Activated CD4-positive, alpha-beta memory T cell treated with anti-CD3 and anti-CD28 coated beads, Interleukin-2, amount 10 ng/mL, durations not matched to agents 7 days and 5 days (primary cell): ENCODE results near the gene NPIPB2. TPM values are rescaled to one million over a fixed set of nuclear protein-coding genes. Genes with fewer than 3 reads are reported as not detected.
A peak's percentile ranks its signal among the peaks of the same experiment; 100 is the strongest.
"Not testable (repeated sequence)": the region's sequence is repeated elsewhere in the genome, so short reads cannot be mapped to it uniquely, and the experiment has no call there.

Source experiments
- CTCF ChIA-PET: fragments of 350-600 bp; sonication (Branson Sonifier 250); formaldehyde crosslinking; loops from one replicate; lab custom pipeline; 2021; ENCODE audit warnings: antibody characterized with exemption, inconsistent platforms; lab: Charles Lee
- POLR2A ChIA-PET: fragments of 350-600 bp; sonication (Branson Sonifier 250); formaldehyde crosslinking; loops from one replicate; lab custom pipeline; 2021; ENCODE audit warnings: antibody characterized with exemption; lab: Charles Lee
- DNase-seq: peaks from one replicate; pipeline ENCODE4 v3.0.0-alpha.2; 2020
- H3K27ac Mint-ChIP-seq: one replicate; pipeline ENCODE4 v1.8.0; 2021; ENCODE audit warnings: mild to moderate bottlenecking, mixed read lengths
- H3K27me3 Mint-ChIP-seq: one replicate; pipeline ENCODE4 v1.8.0; 2021; ENCODE audit warnings: mixed read lengths
- H3K36me3 Mint-ChIP-seq: one replicate; pipeline ENCODE4 v1.8.0; 2021; ENCODE audit warnings: low read depth, mixed read lengths
- H3K4me1 Mint-ChIP-seq: one replicate; pipeline ENCODE4 v1.8.0; 2021; ENCODE audit warnings: mixed read lengths
- H3K4me3 Mint-ChIP-seq: one replicate; pipeline ENCODE4 v1.8.0; 2021; ENCODE audit warnings: mild to moderate bottlenecking, mixed read lengths
- H3K9me3 Mint-ChIP-seq: one replicate; pipeline ENCODE4 v1.8.0; 2021; ENCODE audit warnings: mixed read lengths
- total RNA-seq, 2 experiments: library from RNA; stranded (reverse); gene quantifications; one replicate each; pipeline ENCODE4 v1.2.3, GENCODE V29; 2021

NPIPB2 gene
- total RNA-seq, 2 experiments from 2014 or later, result 5.5 to 8.1 TPM

DNA sequence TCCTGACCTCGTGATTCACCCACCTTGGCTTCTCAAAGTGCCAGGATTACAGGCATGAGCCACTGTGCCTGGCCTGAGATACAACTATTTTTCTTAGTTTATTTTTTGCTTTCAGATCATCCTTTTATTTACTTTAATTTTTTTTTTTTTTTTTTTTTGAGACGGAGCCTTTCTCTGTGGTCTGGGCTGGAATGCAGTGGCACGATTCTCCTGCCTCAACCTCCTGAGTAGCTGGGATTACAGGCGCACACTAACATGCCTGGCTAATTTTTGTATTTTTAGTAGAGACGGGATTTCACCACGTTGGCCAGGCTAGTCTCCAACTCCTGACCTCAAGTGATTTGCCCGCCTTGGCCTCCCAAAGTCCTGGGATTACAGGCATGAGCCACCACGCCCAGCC is 11.7 kb upstream of the NPIPB2 start:
- H3K27me3 Mint-ChIP-seq, DNase-seq, H3K9me3 Mint-ChIP-seq, POLR2A ChIA-PET, H3K27ac Mint-ChIP-seq, H3K4me3 Mint-ChIP-seq, H3K36me3 Mint-ChIP-seq, H3K4me1 Mint-ChIP-seq, CTCF ChIA-PET: not testable (repeated sequence)

DNA sequence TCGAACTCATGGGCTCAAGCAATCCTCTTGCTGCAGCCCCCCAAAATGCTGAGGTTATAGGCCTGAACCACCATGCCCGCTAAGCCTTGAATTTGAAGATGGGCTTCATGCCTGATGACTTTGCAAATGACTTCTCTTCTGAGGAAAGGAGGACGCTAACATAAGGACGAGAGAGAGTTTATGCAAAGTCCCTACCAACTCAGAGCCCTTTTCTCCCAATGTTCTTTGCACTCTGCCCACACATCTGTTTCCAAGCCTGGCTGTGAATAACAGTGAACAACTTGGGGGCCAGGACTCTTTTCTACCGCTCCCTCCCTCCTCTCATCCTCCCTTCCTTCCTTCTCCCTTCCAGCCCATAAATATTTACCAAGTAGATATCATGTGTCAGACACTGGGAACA is 8.5 kb upstream of the NPIPB2 start:
- ChIA-PET POLR2A (no interaction called here), CTCF (no interaction called here)
- DNase-seq, result no peak
- Mint-ChIP-seq H3K27ac (no peak overlapping the region), H3K27me3 (no peaks in the 10 kb centered on the region), H3K9me3 (no peaks in the 10 kb centered on the region), H3K4me3 (no peak overlapping the region), H3K4me1 (no peaks in the 10 kb centered on the region), H3K36me3 (no peaks in the 10 kb centered on the region)

DNA sequence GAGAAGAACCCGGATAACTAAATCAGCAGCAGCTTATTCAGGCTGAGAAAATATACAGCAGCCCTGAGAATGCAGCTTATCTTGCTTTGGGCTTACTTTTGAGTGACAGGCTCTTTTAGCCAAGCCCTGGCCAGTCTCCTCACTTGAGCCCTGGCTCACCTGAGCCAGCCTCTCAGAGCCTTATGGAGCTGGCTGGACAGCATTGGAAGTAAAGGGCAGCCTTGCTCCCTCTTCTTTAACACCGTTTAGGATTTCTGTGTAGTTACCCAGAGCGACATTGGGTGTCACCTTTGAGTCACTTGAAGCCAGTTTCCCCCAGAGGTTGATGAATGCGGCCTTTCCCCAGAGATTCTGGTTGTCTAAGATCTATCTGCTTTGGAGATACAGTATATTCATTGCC is 7.7 kb upstream of the NPIPB2 start:
- CTCF ChIA-PET, result interaction anchor here (1.7 kb wide), 1 partner anchor 119 kb away, joined by 8 read pairs; no protein-coding TSS in a partner anchor
- POLR2A ChIA-PET, result no interaction called here
- Mint-ChIP-seq H3K4me1 (no peaks in the 10 kb centered on the region), H3K27ac (no peak overlapping the region), H3K4me3 (no peak overlapping the region), H3K36me3 (no peaks in the 10 kb centered on the region), H3K27me3 (no peaks in the 10 kb centered on the region), H3K9me3 (no peaks in the 10 kb centered on the region)
- DNase-seq, result no peak

DNA sequence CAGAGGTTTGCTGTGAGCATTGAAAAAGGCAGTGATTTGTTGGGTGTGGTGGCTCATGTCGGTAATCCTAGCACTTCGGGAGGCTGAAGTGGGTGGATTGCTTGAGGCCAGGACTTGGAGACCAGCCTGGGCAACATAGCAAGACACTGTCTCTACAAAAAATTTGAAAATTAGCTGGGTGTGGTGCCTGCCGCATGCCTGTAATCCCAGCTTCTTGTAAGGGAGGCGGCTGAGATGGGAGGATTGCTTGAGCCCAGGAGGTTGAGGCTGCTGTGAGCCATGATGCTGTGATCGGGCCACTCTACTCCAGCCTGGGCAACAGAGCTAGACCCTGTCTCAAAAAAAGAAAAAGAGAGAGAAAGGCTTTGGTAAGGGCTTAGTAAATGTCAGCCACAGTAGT is 7.0 kb upstream of the NPIPB2 start:
- Mint-ChIP-seq H3K27me3 (no peaks in the 10 kb centered on the region), H3K9me3 (no peaks in the 10 kb centered on the region), H3K4me3 (no peak overlapping the region), H3K27ac (no peak overlapping the region), H3K36me3 (no peaks in the 10 kb centered on the region), H3K4me1 (no peaks in the 10 kb centered on the region)
- no peak for DNase-seq
- CTCF ChIA-PET, result interaction anchor here (1.7 kb wide), 1 partner anchor 119 kb away, joined by 8 read pairs; no protein-coding TSS in a partner anchor
- POLR2A ChIA-PET, result no interaction called here

DNA sequence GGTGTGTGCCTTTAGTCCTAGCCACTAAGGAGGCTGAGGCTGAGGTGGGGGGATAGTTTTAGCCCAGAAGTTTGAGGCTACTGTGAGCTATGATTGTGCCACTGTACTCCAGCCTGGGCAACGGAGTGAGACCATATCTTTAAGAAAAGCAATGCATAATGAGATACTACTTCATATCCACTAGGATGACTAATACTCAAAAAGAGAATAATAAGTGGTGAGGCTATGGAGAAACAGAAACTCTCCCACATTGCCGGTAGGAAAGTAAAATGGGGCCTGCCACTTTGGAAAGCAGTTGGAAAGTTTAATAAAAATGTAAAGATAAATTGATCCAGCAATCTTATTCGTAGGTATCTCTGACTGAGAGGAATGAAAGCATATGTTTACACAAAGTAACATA is 4.6 kb upstream of the NPIPB2 start:
- no peaks in the 10 kb centered on the region for H3K36me3 Mint-ChIP-seq
- POLR2A ChIA-PET, result no interaction called here

DNA sequence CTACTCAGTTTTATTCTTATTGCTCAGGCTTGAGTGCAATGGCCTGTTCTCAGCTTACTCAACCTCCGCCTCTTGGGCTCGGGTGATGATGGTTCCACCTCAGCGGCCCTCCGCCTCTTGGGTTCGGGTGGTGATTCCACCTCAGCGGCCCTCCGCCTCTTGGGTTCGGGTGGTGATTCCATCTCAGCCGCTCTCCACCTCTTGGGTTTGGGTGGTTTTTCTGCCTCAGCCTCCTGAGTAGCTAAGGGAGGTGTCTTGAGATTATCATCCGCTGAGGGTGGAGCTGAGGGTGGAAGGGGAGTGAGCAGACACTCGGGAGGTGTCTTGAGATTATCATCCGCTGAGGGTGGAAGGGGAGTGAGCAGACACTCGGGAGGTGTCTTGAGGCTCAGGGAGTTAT is 14.5 kb downstream of the NPIPB2 start:
- H3K4me1 Mint-ChIP-seq, H3K36me3 Mint-ChIP-seq, H3K9me3 Mint-ChIP-seq, H3K27me3 Mint-ChIP-seq, POLR2A ChIA-PET, H3K27ac Mint-ChIP-seq, H3K4me3 Mint-ChIP-seq, CTCF ChIA-PET, DNase-seq: not testable (repeated sequence)

More for the DNA sequence above, 4.6 kb upstream of the NPIPB2 start:
- no peaks in the 10 kb centered on the region for H3K27me3 Mint-ChIP-seq
- no peak overlapping the region for H3K4me3 Mint-ChIP-seq
- no peak for DNase-seq
- no peaks in the 10 kb centered on the region for H3K4me1 Mint-ChIP-seq
- no peak overlapping the region for H3K27ac Mint-ChIP-seq
- H3K9me3 Mint-ChIP-seq, result no peaks in the 10 kb centered on the region
- CTCF ChIA-PET, result interaction anchor here (0.6 to 1.5 kb wide), 2 partner anchors 122 to 575 kb away, joined by 3 to 5 read pairs; no protein-coding TSS in a partner anchor

DNA sequence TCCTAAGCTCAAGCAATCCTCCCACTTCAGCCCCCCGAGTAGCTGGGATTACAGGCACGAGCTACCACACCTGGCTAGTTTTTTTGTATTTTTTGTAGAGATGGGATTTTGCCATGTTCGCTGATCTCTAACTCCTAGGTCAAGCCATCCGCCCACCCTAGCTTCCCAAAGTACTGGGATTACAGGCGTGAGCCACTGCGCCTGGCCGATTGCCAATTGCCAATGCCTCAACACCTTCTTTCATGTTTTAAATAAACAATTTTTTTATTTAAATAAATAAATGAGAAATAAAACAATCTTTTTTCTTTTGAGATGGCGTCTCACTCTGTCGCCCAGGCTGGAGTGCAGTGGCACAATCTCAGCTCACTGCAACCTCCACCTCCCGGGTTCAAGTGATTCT is 17.8 kb downstream of the NPIPB2 start:
- CTCF ChIA-PET, POLR2A ChIA-PET, H3K27ac Mint-ChIP-seq, H3K27me3 Mint-ChIP-seq, H3K9me3 Mint-ChIP-seq, DNase-seq, H3K4me3 Mint-ChIP-seq, H3K36me3 Mint-ChIP-seq, H3K4me1 Mint-ChIP-seq: not testable (repeated sequence)

DNA sequence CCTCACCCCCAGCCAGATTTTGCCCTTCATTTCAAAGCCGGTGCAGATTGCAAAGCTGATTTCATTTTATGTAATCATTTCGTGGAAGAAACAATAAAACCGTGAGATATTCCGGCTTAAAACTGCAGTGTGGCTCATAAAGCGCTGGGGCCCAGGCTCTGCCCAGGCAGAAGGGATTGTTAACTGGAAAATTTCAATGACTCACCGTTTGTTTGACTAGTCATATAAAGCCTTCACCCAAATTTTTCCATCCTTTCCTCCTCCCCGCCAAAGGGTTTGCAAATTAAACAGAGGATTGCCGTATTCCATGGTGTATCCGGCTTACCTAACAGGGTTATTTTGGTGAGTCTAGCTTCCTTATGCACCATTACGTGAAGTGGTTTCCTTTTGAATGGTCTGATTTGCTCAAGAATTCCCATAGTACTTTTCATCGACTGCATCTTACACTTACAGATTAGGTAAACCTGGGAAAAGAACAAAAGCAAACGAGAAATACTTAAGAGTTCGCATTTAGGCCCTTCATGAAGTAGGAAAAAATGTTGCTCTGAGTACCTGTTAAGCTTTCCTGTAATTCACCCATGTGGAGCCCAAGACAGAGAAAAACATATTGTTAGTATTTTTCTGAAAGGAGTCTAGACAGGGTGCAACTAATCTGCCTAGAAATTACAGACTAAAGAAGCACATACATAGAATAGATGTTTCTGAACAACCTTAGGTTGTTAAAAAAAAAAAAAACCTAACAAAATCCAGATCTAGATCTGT is 25.1 kb downstream of the NPIPB2 start:
- POLR2A ChIA-PET, result interaction anchor here (0.7 to 4.4 kb wide), 8 partner anchors 47 to 177 kb away, joined by 3 to 23 read pairs (median 4); partner anchors contain the start of genes RSL1D1, SNX29 and TXNDC11
- Mint-ChIP-seq H3K27ac (peak overlapping the region; percentile 79), H3K4me3 (peak overlapping the region; percentile 80), H3K4me1 (peaks cover 30% of the 10 kb centered on the region), H3K27me3 (peaks cover 13% of the 10 kb centered on the region), H3K9me3 (no peaks in the 10 kb centered on the region), H3K36me3 (peaks cover 29% of the 10 kb centered on the region)
- CTCF ChIA-PET, result interaction anchor here (1.0 to 1.6 kb wide), 2 partner anchors 10 to 151 kb away, joined by 3 to 4 read pairs; no protein-coding TSS in a partner anchor
- no peak for DNase-seq

DNA sequence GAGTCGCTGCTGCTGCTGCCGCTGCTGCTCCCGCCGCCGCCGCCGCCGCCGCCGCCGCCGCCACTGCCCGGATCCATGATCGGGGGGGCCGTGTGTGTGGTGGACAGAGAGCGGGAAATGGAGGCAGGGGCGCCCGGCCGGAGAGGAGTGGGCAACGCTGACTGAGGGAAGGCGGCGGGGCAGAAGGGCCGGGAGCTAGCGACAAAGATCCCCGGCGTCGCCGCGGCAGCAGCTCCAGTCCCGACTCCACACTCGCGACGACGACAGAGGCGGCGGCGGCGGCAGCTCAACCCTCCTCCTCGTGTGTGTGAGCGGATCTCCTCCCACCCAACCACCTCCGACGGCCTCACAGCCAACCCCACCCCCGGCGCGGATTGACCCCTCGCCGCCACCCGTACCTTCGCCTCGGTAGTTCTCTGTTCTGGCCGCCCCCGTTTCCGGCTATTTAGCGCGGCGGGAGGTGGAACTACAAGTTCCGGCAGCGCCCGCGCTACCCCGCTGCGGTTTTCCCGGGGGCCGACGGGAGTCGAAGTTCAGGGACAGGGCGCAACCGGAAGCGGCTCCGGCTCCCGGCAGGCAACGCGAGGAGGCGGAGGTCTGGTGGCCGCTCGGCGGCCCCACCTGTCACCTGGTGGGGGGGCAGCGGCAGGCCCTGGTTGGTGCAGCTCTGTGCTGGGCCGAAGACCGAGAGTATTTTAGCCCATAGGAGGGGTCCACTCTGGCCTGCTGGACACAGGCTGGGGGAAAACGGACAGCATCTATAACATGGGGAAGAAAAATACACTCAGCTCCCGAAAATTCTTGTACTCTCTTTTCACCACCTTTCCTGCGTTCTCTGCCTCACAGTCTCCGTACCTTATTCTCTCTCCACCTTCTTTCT is 26.0 kb downstream of the NPIPB2 start, which contains the start of gene GSPT1:
GSPT1 (minus strand) TSS at position 313 of the 880 bp plus-strand sequence; CDS start at position 77, 236 bp downstream.
- H3K27ac Mint-ChIP-seq, result peak within 1 kb of the TSS; percentile 93
- peaks cover 13% of the 10 kb centered on the region for H3K27me3 Mint-ChIP-seq
- peak within 1 kb of the TSS; percentile 88 for H3K4me3 Mint-ChIP-seq
- H3K4me1 Mint-ChIP-seq, result peaks cover 34% of the 10 kb centered on the region
- no peaks in the 10 kb centered on the region for H3K9me3 Mint-ChIP-seq
- CTCF ChIA-PET, result interaction anchor here (0.9 to 1.6 kb wide), 3 partner anchors 9 to 174 kb away, joined by 3 to 4 read pairs (median 3); no protein-coding TSS in a partner anchor
- H3K36me3 Mint-ChIP-seq, result peaks cover 29% of the 10 kb centered on the region
- POLR2A ChIA-PET, result interaction anchor here (0.6 to 4.4 kb wide), 17 partner anchors 11 to 1172 kb away, joined by 3 to 23 read pairs (median 3); partner anchors contain the start of genes NUBP1, RSL1D1, SNX29 and TXNDC11
- DNase-seq, result peak; percentile 100

DNA sequence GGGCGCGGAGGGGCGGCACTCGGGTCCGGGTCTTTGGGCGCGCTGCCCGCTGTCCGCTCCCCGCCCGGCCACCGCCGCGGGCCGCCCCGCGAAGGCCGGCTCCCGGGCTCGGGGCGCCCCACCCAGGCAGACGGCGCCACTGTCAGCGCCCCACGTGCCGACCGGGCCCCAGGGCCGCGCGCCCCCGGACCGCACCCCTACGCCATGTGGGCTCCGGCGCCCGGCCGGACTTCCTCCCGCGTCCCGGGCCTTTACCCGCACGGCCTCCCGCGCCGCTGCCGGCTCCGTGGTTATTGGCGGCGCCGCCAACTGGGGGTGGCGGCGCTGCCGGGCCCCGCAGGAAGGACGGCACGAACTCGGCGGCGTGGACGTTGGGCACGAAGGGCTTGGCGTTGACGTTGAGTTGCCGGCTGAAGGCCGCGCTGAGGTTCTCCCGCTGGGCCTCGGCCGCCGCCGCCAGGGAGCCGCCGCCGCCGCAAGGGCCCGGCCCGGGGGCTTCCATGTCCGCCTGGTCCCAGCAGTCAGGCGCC is 26.7 kb downstream of the NPIPB2 start:
- Mint-ChIP-seq H3K27ac (peak overlapping the region; percentile 93), H3K4me1 (peaks cover 41% of the 10 kb centered on the region), H3K36me3 (peaks cover 29% of the 10 kb centered on the region), H3K9me3 (no peaks in the 10 kb centered on the region), H3K4me3 (peak overlapping the region; percentile 88), H3K27me3 (peaks cover 11% of the 10 kb centered on the region)
- ChIA-PET CTCF (interaction anchor here (0.9 to 1.6 kb wide), 2 partner anchors 153 to 173 kb away, joined by 3 to 4 read pairs; no protein-coding TSS in a partner anchor), POLR2A (interaction anchor here (0.9 to 4.4 kb wide), 11 partner anchors 19 to 1171 kb away, joined by 3 to 23 read pairs (median 5); partner anchors contain the start of genes NUBP1, RSL1D1, SNX29 and TXNDC11)
- DNase-seq, result peak; percentile 44

DNA sequence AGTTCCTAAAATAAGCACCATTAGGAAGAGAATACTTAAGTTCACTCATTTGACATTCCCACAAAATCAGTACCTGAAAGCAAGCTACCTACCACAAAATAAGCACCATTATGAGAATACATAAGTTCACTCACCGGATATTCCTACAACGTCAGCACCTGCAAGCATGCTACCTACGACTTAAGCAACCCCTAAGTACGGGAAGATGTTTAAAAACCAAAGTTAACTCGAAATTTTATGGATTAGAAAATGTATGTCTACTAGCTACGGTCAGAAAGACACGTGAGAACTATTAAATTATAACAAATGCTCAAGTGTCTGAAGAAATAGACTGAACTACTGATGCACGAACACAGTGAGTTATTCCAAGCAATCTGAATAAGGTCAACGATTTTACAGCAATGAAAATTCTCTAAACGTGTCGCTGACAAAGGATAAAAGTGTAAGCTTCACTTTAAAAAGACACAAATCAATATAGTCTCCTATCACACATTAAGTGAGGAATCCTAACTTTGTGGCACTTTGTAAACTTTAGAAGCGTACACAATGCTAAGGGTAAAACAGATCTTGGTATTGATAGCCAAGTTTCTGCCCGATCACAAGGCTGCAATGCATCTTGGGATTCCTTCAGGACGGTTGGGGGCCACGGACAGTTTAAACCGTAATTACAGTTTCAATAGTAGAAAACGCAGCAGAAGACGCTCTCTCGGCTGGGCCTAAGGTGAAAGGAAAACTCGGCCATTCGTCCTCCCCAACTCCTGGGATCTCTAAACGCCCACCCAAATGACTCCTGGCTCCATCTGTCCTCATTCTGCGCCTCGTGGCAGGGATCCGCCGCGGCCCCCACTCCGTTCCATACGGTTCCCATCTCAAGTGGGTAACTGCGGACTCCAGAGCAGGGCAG is 27.4 kb downstream of the NPIPB2 start:
- DNase-seq, result peak; percentile 49
- H3K27me3 Mint-ChIP-seq, result peaks cover 4% of the 10 kb centered on the region
- ChIA-PET CTCF (interaction anchor here (1.1 kb wide), 1 partner anchor 518 kb away, joined by 4 read pairs; no protein-coding TSS in a partner anchor), POLR2A (interaction anchor here (0.7 to 4.4 kb wide), 8 partner anchors 9 to 172 kb away, joined by 3 to 23 read pairs (median 4); partner anchors contain the start of genes RSL1D1 and TXNDC11)
- peaks cover 45% of the 10 kb centered on the region for H3K4me1 Mint-ChIP-seq
- peaks cover 29% of the 10 kb centered on the region for H3K36me3 Mint-ChIP-seq
- peak overlapping the region; percentile 88 for H3K4me3 Mint-ChIP-seq
- peak overlapping the region; percentile 90 for H3K27ac Mint-ChIP-seq
- no peaks in the 10 kb centered on the region for H3K9me3 Mint-ChIP-seq
